Gastrocnemius medialis (tissue), 4 donors: Measurements from ENCODE around the gene ARMC8. TPM values are rescaled to one million over a fixed set of nuclear protein-coding genes. Genes with fewer than 3 reads are reported as not detected.
A peak's percentile ranks its signal among the peaks of the same experiment; 100 is the strongest.

Source experiments
- ATAC-seq, 2 donors: fragments of 150-250 bp; one replicate each; pipeline ENCODE4 v1.9.1; 2016
- DNase-seq, 2 donors: peaks; one replicate each; pipeline ENCODE4 v3.0.0-alpha.2; 2019
- H3K27ac ChIP-seq, 4 donors: fragments of 200-600 bp; sonication (generic); 1 replicate in 1 of 4; 2 replicates in 3 of 4; pipeline ENCODE4 v1.5.1; 2016 to 2018; ENCODE audit warnings: mild to moderate bottlenecking in 2 of 4, moderate library complexity in 1 of 4
- H3K27me3 ChIP-seq, 3 donors: fragments of 200-600 bp; sonication (generic) in 2 of 3; 1 replicate in 1 of 3; 2 replicates in 2 of 3; pipeline versions ENCODE4 v1.5.1 to v1.6.0; 2016 to 2019; ENCODE audit warnings: mild to moderate bottlenecking in 1 of 3, moderate library complexity in 1 of 3
- H3K36me3 ChIP-seq, 2 donors: fragments of 200-600 bp; sonication (generic) in 1 of 2; one replicate each; pipeline ENCODE4 v1.5.1; 2017 to 2018
- H3K4me1 ChIP-seq, 2 donors: fragments of 200-600 bp; sonication (generic) in 1 of 2; one replicate each; pipeline ENCODE4 v1.5.1; 2016 to 2017; ENCODE audit warnings: mild to moderate bottlenecking in 2 of 2
- H3K4me3 ChIP-seq, 4 donors: fragments of 200-600 bp; sonication (generic) in 3 of 4; 1 replicate in 1 of 4; 2 replicates in 3 of 4; pipeline ENCODE4 v1.5.1; 2016 to 2019; ENCODE audit warnings: mild to moderate bottlenecking in 2 of 4
- H3K9me3 ChIP-seq, 3 donors: fragments of 200-600 bp; sonication (generic) in 2 of 3; 1 replicate in 1 of 3; 2 replicates in 2 of 3; pipeline ENCODE4 v1.5.1; 2016 to 2019
- CTCF ChIP-seq, 5 experiments: fragments of 450-650 bp in 3 of 5; fragments of 200-600 bp in 2 of 5; sonication (generic) in 2 of 5; IDR thresholded peaks in 4 of 5; conservative IDR thresholded peaks in 1 of 5; 1 replicate in 4 of 5; 2 replicates in 1 of 5; pipeline ENCODE4 v1.5.1; 2016 to 2019; ENCODE audit warnings: antibody characterized with exemption in 5 of 5, mild to moderate bottlenecking in 3 of 5, moderate library complexity in 3 of 5
- POLR2A ChIP-seq, 2 donors: fragments of 450-650 bp; IDR thresholded peaks; one replicate each; pipeline ENCODE4 v1.6.1; 2017; ENCODE audit warnings: antibody characterized with exemption in 2 of 2, mild to moderate bottlenecking in 2 of 2, moderate library complexity in 2 of 2
- in situ Hi-C, 4 donors: fragments of 200-750 bp; cut with MboI; loops; one replicate each; pipeline versions ENCODE4 v1.15.0 to v1.8.0; 2017; ENCODE audit warnings: low sequenced_read_pairs in 4 of 4
- intact Hi-C: fragments of 100-400 bp; cut with DNase I; formaldehyde crosslinking; loops from one replicate; pipeline ENCODE4 v1.15.1; 2023; ENCODE audit warnings: low total_unique reads
- total RNA-seq, 4 donors: library from RNA; depleted of rRNA; stranded (reverse); fragments of >200 nt; gene quantifications; one replicate each; pipeline versions ENCODE4 v1.1.0 to v1.2.3, GENCODE V29; 2016

Gene ARMC8
- total RNA-seq, 4 donors from 2014 or later, result 53.1 to 83.1 (median 65.8) TPM

DNA sequence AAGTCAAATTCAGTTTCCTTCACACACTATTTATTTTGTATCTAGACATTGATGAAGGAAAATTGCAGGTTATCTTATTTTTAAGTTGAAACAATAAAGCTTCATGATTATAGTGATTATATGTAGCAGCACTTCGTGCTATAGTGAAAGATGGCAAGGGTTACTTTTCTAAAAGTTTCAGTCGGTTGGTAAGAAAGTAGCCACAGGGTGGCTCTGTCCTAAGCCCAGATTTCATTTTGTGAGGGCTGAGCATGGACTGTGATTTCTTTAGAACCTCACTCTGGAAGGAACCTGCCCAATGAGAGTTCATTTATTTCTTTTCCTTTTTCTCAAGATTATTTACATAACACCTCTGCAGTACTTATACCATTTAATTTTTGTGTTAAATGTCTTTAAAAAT lies 76.0 kb downstream of the ARMC8 start:
- intact Hi-C loops (loop anchor here (2.0 kb wide), 1 partner anchor 66 kb away; the partner anchor contains the start of gene NME9), in situ Hi-C loops (no loop called here)
- no peaks in the 10 kb centered on the region for H3K9me3 ChIP-seq
- peaks cover 0 to 1% of the 10 kb centered on the region in 2 donors for H3K4me1 ChIP-seq
- ATAC-seq (peak; percentile 51 to 66), DNase-seq (no peak)
- H3K27ac ChIP-seq, result no peak overlapping the region
- no peaks in the 10 kb centered on the region for H3K27me3 ChIP-seq
- TF ChIP-seq CTCF (IDR thresholded peaks at IDR 0.05 in 4 of 5, conservative IDR thresholded peaks at IDR 0.05 in 1 of 5) (peak in 2 of 5 experiments; percentile 24 to 30), POLR2A (IDR thresholded peaks at IDR 0.05) (no peak)
- H3K36me3 ChIP-seq, result peaks cover 0 to 45% of the 10 kb centered on the region in 2 donors
- H3K4me3 ChIP-seq, result no peak overlapping the region

DNA sequence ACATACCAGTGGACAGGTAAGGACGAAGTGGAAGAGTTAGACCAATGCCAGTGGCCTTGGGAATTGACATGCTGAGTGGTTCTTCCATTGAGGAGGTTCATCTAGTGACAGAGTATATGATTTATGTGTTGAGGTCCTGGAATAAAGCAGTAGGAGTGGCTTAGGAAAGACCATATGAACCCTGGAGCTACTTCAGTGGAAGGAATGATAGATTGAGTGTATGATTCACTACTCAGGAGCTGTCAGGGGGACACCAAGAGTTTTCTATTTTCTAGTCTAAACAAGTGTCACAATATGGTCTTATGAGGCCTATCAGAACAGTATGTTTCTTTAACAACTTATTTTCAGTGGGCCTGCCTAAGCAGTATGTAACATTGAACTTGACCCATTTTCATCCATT lies 78.6 kb downstream of the ARMC8 start:
- TF ChIP-seq POLR2A (IDR thresholded peaks at IDR 0.05), result no peak
- TF ChIP-seq CTCF (IDR thresholded peaks at IDR 0.05 in 4 of 5, conservative IDR thresholded peaks at IDR 0.05 in 1 of 5), result no peak
- intact Hi-C loops, result no loop called here

GRCh38 chr3:138267083-138267482 lies 80.0 kb downstream of the ARMC8 start:
- H3K36me3 ChIP-seq, result peaks cover 0 to 70% of the 10 kb centered on the region in 2 donors
- TF ChIP-seq CTCF (IDR thresholded peaks at IDR 0.05 in 4 of 5, conservative IDR thresholded peaks at IDR 0.05 in 1 of 5) (no peak), POLR2A (IDR thresholded peaks at IDR 0.05) (no peak)
- no peaks in the 10 kb centered on the region for H3K9me3 ChIP-seq
- H3K4me1 ChIP-seq, result no peaks in the 10 kb centered on the region
- no peak for DNase-seq
- ATAC-seq, result no peak
- no peak overlapping the region for H3K4me3 ChIP-seq
- no peaks in the 10 kb centered on the region for H3K27me3 ChIP-seq
- in situ Hi-C loops, result no loop called here
- no peak overlapping the region for H3K27ac ChIP-seq
- intact Hi-C loops, result no loop called here

More for the DNA sequence above, 78.6 kb downstream of the ARMC8 start:
- ATAC-seq, result peak in 1 of 2 donors; percentile 52
- no peak for DNase-seq
- Histone ChIP-seq H3K4me3 (no peak overlapping the region), H3K9me3 (no peaks in the 10 kb centered on the region), H3K27ac (no peak overlapping the region), H3K36me3 (peaks cover 0 to 57% of the 10 kb centered on the region in 2 donors), H3K4me1 (no peaks in the 10 kb centered on the region), H3K27me3 (no peaks in the 10 kb centered on the region)
- in situ Hi-C loops, result no loop called here

- no peaks in the 10 kb centered on the region for H3K27me3 ChIP-seq
- TF ChIP-seq POLR2A (IDR thresholded peaks at IDR 0.05), result no peak
- no peak for TF ChIP-seq CTCF (IDR thresholded peaks at IDR 0.05 in 4 of 5, conservative IDR thresholded peaks at IDR 0.05 in 1 of 5)
- no peak overlapping the region for H3K4me3 ChIP-seq
- no peaks in the 10 kb centered on the region for H3K9me3 ChIP-seq
- ATAC-seq (no peak), DNase-seq (no peak)
- H3K36me3 ChIP-seq, result peaks cover 0 to 89% of the 10 kb centered on the region in 2 donors
- intact Hi-C loops (no loop called here), in situ Hi-C loops (no loop called here)
- no peak overlapping the region for H3K27ac ChIP-seq
- H3K4me1 ChIP-seq, result no peaks in the 10 kb centered on the region
Observed at GRCh38 chr3:138270245-138270644, 83.1 kb downstream of the ARMC8 start.

GRCh38 chr3:138271189-138271794 lies 84.2 kb downstream of the ARMC8 start:
- peaks cover 0 to 87% of the 10 kb centered on the region in 2 donors for H3K36me3 ChIP-seq

More at GRCh38 chr3:138271189-138271794, 84.2 kb downstream of the ARMC8 start:
- Histone ChIP-seq H3K9me3 (no peaks in the 10 kb centered on the region), H3K4me3 (no peak overlapping the region), H3K27me3 (no peaks in the 10 kb centered on the region), H3K4me1 (no peaks in the 10 kb centered on the region), H3K27ac (no peak overlapping the region)
- in situ Hi-C loops (no loop called here), intact Hi-C loops (no loop called here)
- ATAC-seq (no peak), DNase-seq (no peak)
- TF ChIP-seq POLR2A (IDR thresholded peaks at IDR 0.05), result no peak
- no peak for TF ChIP-seq CTCF (IDR thresholded peaks at IDR 0.05 in 4 of 5, conservative IDR thresholded peaks at IDR 0.05 in 1 of 5)
